H1 (cell line): ENCODE data around the gene SETD1B. TPM values are rescaled to one million over a fixed set of nuclear protein-coding genes. Genes with fewer than 3 reads are reported as not detected.

Source experiments
- EP300 ChIP-seq, 2 experiments: IDR thresholded peaks; 1 replicate in 1 of 2; 2 replicates in 1 of 2; pipeline ENCODE4 v1.6.1; 2011 to 2012; ENCODE audit warnings: low read depth in 2 of 2, low read length in 2 of 2, mild to moderate bottlenecking in 2 of 2, borderline replicate concordance in 1 of 2, inconsistent platforms in 1 of 2, moderate library complexity in 1 of 2
- EZH2 ChIP-seq: fragments of 200-600 bp; sonication (generic); IDR thresholded peaks from 2 replicates; pipeline ENCODE4 v1.7.1; 2012; ENCODE audit warnings: low read depth, mild to moderate bottlenecking, moderate library complexity, low read length, inconsistent platforms; ENCODE audit not compliant: severe bottlenecking
- GABPA ChIP-seq: IDR thresholded peaks from 2 replicates; pipeline ENCODE4 v1.6.1; 2011; ENCODE audit warnings: mild to moderate bottlenecking, low read length, moderate library complexity, borderline replicate concordance; ENCODE audit not compliant: insufficient read depth
- HDAC2 ChIP-seq, 2 experiments: fragments of 300-600 bp in 1 of 2; sonication (generic) in 1 of 2; IDR thresholded peaks; 2 replicates each; pipeline ENCODE4 v1.6.1; 2011 to 2012; ENCODE audit warnings: low read depth in 2 of 2, low read length in 2 of 2, mild to moderate bottlenecking in 2 of 2, moderate library complexity in 2 of 2, borderline replicate concordance in 1 of 2, inconsistent platforms in 1 of 2
- JUN ChIP-seq: IDR thresholded peaks from 2 replicates; pipeline ENCODE4 v1.6.1; 2011; ENCODE audit warnings: low read depth, mild to moderate bottlenecking, improper control_type of control experiment, low read length
- KDM4A ChIP-seq: IDR thresholded peaks from one replicate; pipeline ENCODE4 v1.7.1; 2012; ENCODE audit warnings: low read depth, mild to moderate bottlenecking, moderate library complexity, low read length, inconsistent platforms; ENCODE audit not compliant: severe bottlenecking
- NRF1 ChIP-seq: IDR thresholded peaks from 2 replicates; pipeline ENCODE4 v1.6.1; 2011; ENCODE audit warnings: mild to moderate bottlenecking, low read depth, low read length, improper control_type of control experiment
- SIN3A ChIP-seq, 2 experiments: IDR thresholded peaks in 1 of 2; conservative IDR thresholded peaks in 1 of 2; 2 replicates each; pipeline ENCODE4 v1.6.1; 2011 to 2012; ENCODE audit warnings: low read length in 2 of 2, improper control_type of control experiment in 1 of 2, low read depth in 1 of 2, mild to moderate bottlenecking in 1 of 2
- SP1 ChIP-seq: IDR thresholded peaks from 2 replicates; pipeline ENCODE4 v1.6.1; 2011; ENCODE audit warnings: low read depth, low read length
- SP2 ChIP-seq: IDR thresholded peaks from 2 replicates; pipeline ENCODE4 v1.6.1; 2012; ENCODE audit warnings: mild to moderate bottlenecking, low read length, inconsistent platforms
- polyA plus RNA-seq, 7 experiments: library from polyadenylated mRNA; depleted of rRNA in 3 of 7; stranded (reverse) in 5 of 7; unstranded in 2 of 7; fragments of >200 nt in 5 of 7; fragments of 200-250 nt in 2 of 7; gene quantifications; 1 replicate in 5 of 7; 2 replicates in 1 of 7; 4 replicates in 1 of 7; pipeline versions ENCODE4 v1.2.1 to v1.2.3, GENCODE V29; 2011 to 2013; ENCODE audit warnings: missing spikeins in 2 of 7, mixed read lengths in 2 of 7
- total RNA-seq: library from RNA; stranded (reverse); fragmentation: NEBNext Ultra II Directional; extraction: Animal tissue kit (Norgen Biotek cat#: 25700); gene quantifications from 2 replicates; pipeline ENCODE4 v1.2.1, GENCODE V29; 2021

The SETD1B gene
- total and polyA plus RNA-seq, 2 of the 8 experiments (the other 6 are each of a cell fraction or from before 2014, with no cell fraction given) = 1.3 to 17.7 TPM

DNA sequence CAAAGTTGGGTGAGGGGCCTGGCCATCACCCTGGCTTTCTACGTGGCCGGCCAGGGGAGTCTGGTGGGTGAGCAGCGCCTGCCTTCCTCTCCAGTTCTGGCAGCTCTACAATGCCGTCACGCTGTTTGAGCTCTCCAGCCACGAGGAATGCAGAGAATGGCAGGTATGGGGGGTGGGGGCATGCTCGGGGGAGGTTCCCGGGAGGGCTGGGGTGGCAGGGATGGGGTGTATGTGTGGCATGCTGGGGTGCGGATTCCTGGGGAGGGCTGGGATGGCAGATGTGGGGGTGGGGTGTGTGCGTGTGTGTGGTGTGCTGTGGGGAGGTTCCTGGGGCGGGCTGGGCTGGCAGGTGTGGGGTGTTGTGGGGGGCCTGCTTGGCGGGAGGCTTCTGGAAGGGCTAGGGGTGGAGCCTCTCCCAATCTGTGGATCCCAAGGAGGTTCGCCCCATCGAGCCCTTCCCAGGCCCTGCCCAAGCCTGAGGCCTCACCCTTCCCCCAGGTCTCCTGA, 28.8 kb upstream of the SETD1B start (continued):
- TF ChIP-seq NRF1 (no peak), HDAC2 (IDR thresholded peaks at IDR 0.05; ENCODE audit: borderline replicate concordance in 1 of 2, low read depth in 2 of 2, low read length in 2 of 2) (no peak), SIN3A (conservative IDR thresholded peaks at IDR 0.05 in 1 of 2, IDR thresholded peaks at IDR 0.05 in 1 of 2; ENCODE audit: low read depth in 1 of 2, low read length in 2 of 2) (no peak), SP1 (no peak), KDM4A (no peak), EP300 (IDR thresholded peaks at IDR 0.05; ENCODE audit: borderline replicate concordance in 1 of 2, low read depth in 2 of 2, low read length in 2 of 2) (no peak), SP2 (no peak), GABPA (no peak), JUN (no peak), EZH2 (no peak)
- TF ChIP-seq, all 59 proteins: peak for 4
